ENCODE measurements around the gene UPF1.

UPF1 gene

GRCh38 chr19:18896421-18896841, 64.7 kb downstream of the UPF1 start:
- H3K4me3 ChIP-seq (ENCODE audit: low read length), result no peak overlapping the region
- H2BK5ac ChIP-seq (ENCODE audit: low read length), result no peak overlapping the region
- no peak overlapping the region for H4K5ac ChIP-seq (ENCODE audit: low read length)
- H3K27me3 ChIP-seq (ENCODE audit: insufficient read depth, low read length, poor library complexity), result no peaks in the 10 kb centered on the region
- H3K79me1 ChIP-seq (ENCODE audit: low read length), result no peaks in the 10 kb centered on the region
- H3K56ac ChIP-seq (ENCODE audit: low read length), result no peak overlapping the region
- no peak overlapping the region for H3K9ac ChIP-seq (ENCODE audit: low read length)
- H2AK5ac ChIP-seq (ENCODE audit: low read length), result no peak overlapping the region
- no peak overlapping the region for H3K23ac ChIP-seq (ENCODE audit: low read length)
- no peaks in the 10 kb centered on the region for H3K4me1 ChIP-seq (ENCODE audit: control insufficient read depth, low read depth, low read length)
- no peak overlapping the region for H3K18ac ChIP-seq (ENCODE audit: low read length)
- no CpG with 5 or more reads among the region's 33 CpGs for whole genome bisulfite sequencing (ENCODE audit: extremely low coverage, insufficient coverage, low lambda C conversion rate)
- H3K27ac ChIP-seq (ENCODE audit: low read depth, low read length), result no peak overlapping the region
- no peak overlapping the region for H3K4ac ChIP-seq (ENCODE audit: low read depth, low read length)
- DNase-seq, result no peak
- H3K79me2 ChIP-seq (ENCODE audit: control insufficient read depth, insufficient read depth, low read length), result no peaks in the 10 kb centered on the region
- no peak overlapping the region for H2BK120ac ChIP-seq (ENCODE audit: low read depth, low read length)
- H3K4me2 ChIP-seq (ENCODE audit: low read length), result no peak overlapping the region
- no peak overlapping the region for H4K8ac ChIP-seq (ENCODE audit: low read depth, low read length)
- peaks cover 2% of the 10 kb centered on the region for H3K36me3 ChIP-seq (ENCODE audit: control insufficient read depth, insufficient read depth, low read length)
- H2BK15ac ChIP-seq (replicated peaks; ENCODE audit: low read depth), result no peak overlapping the region

- H3K9ac ChIP-seq (ENCODE audit: low read length), result no peak overlapping the region
- no peak overlapping the region for H2AK5ac ChIP-seq (ENCODE audit: low read length)
- H2BK120ac ChIP-seq (ENCODE audit: low read depth, low read length), result no peak overlapping the region
- no peak overlapping the region for H3K4me3 ChIP-seq (ENCODE audit: low read length)
- no peaks in the 10 kb centered on the region for H3K4me1 ChIP-seq (ENCODE audit: control insufficient read depth, low read depth, low read length)
- no peak overlapping the region for H3K23ac ChIP-seq (ENCODE audit: low read length)
- no peak overlapping the region for H3K4ac ChIP-seq (ENCODE audit: low read depth, low read length)
- H3K18ac ChIP-seq (ENCODE audit: low read length), result no peak overlapping the region
- H3K79me1 ChIP-seq (ENCODE audit: low read length), result no peaks in the 10 kb centered on the region
- H3K36me3 ChIP-seq (ENCODE audit: control insufficient read depth, insufficient read depth, low read length), result peaks cover 2% of the 10 kb centered on the region
- no peak overlapping the region for H2BK15ac ChIP-seq (replicated peaks; ENCODE audit: low read depth)
- no peak overlapping the region for H3K4me2 ChIP-seq (ENCODE audit: low read length)
- DNase-seq, result no peak
- H3K27me3 ChIP-seq (ENCODE audit: insufficient read depth, low read length, poor library complexity), result no peaks in the 10 kb centered on the region
- H2BK5ac ChIP-seq (ENCODE audit: low read length), result no peak overlapping the region
- H3K56ac ChIP-seq (ENCODE audit: low read length), result no peak overlapping the region
- no CpG with 5 or more reads among the region's 25 CpGs for WGBS (ENCODE audit: extremely low coverage, insufficient coverage, low lambda C conversion rate)
- H4K8ac ChIP-seq (ENCODE audit: low read depth, low read length), result no peak overlapping the region
- H4K5ac ChIP-seq (ENCODE audit: low read length), result no peak overlapping the region
- H3K79me2 ChIP-seq (ENCODE audit: control insufficient read depth, insufficient read depth, low read length), result no peaks in the 10 kb centered on the region
- no peak overlapping the region for H3K27ac ChIP-seq (ENCODE audit: low read depth, low read length)
These were observed 65.6 kb downstream of the UPF1 start for GRCh38 chr19:18897094-18898029.

- no peak overlapping the region for H4K8ac ChIP-seq (ENCODE audit: low read depth, low read length)
- H3K4me1 ChIP-seq (ENCODE audit: control insufficient read depth, low read depth, low read length), result no peaks in the 10 kb centered on the region
- no peak for DNase-seq
- H2AK5ac ChIP-seq (ENCODE audit: low read length), result no peak overlapping the region
- H3K23ac ChIP-seq (ENCODE audit: low read length), result no peak overlapping the region
- peaks cover 2% of the 10 kb centered on the region for H3K36me3 ChIP-seq (ENCODE audit: control insufficient read depth, insufficient read depth, low read length)
- H3K27me3 ChIP-seq (ENCODE audit: insufficient read depth, low read length, poor library complexity), result no peaks in the 10 kb centered on the region
- H3K79me2 ChIP-seq (ENCODE audit: control insufficient read depth, insufficient read depth, low read length), result no peaks in the 10 kb centered on the region
- H3K4ac ChIP-seq (ENCODE audit: low read depth, low read length), result no peak overlapping the region
- no peak overlapping the region for H3K4me3 ChIP-seq (ENCODE audit: low read length)
- H3K4me2 ChIP-seq (ENCODE audit: low read length), result no peak overlapping the region
- no peak overlapping the region for H4K5ac ChIP-seq (ENCODE audit: low read length)
- no peak overlapping the region for H2BK5ac ChIP-seq (ENCODE audit: low read length)
- H3K27ac ChIP-seq (ENCODE audit: low read depth, low read length), result no peak overlapping the region
- H2BK15ac ChIP-seq (replicated peaks; ENCODE audit: low read depth), result no peak overlapping the region
- no peak overlapping the region for H2BK120ac ChIP-seq (ENCODE audit: low read depth, low read length)
- WGBS (ENCODE audit: extremely low coverage, insufficient coverage, low lambda C conversion rate), result no CpG with 5 or more reads among the region's 18 CpGs
- H3K79me1 ChIP-seq (ENCODE audit: low read length), result no peaks in the 10 kb centered on the region
- H3K56ac ChIP-seq (ENCODE audit: low read length), result no peak overlapping the region
- H3K9ac ChIP-seq (ENCODE audit: low read length), result no peak overlapping the region
- no peak overlapping the region for H3K18ac ChIP-seq (ENCODE audit: low read length)
These were observed 66.4 kb downstream of the UPF1 start for GRCh38 chr19:18898081-18898606.

- H2BK120ac ChIP-seq (ENCODE audit: low read depth, low read length), result no peak overlapping the region
- no peak overlapping the region for H4K5ac ChIP-seq (ENCODE audit: low read length)
- H3K9ac ChIP-seq (ENCODE audit: low read length), result no peak overlapping the region
- H2BK15ac ChIP-seq (replicated peaks; ENCODE audit: low read depth), result no peak overlapping the region
- no peaks in the 10 kb centered on the region for H3K4me1 ChIP-seq (ENCODE audit: control insufficient read depth, low read depth, low read length)
- no peaks in the 10 kb centered on the region for H3K27me3 ChIP-seq (ENCODE audit: insufficient read depth, low read length, poor library complexity)
- H4K8ac ChIP-seq (ENCODE audit: low read depth, low read length), result no peak overlapping the region
- H3K79me1 ChIP-seq (ENCODE audit: low read length), result no peaks in the 10 kb centered on the region
- peaks cover 2% of the 10 kb centered on the region for H3K36me3 ChIP-seq (ENCODE audit: control insufficient read depth, insufficient read depth, low read length)
- no peak overlapping the region for H3K18ac ChIP-seq (ENCODE audit: low read length)
- H2BK5ac ChIP-seq (ENCODE audit: low read length), result no peak overlapping the region
- no peak overlapping the region for H3K4ac ChIP-seq (ENCODE audit: low read depth, low read length)
- H3K56ac ChIP-seq (ENCODE audit: low read length), result no peak overlapping the region
- no peak overlapping the region for H3K4me3 ChIP-seq (ENCODE audit: low read length)
- no peak overlapping the region for H3K4me2 ChIP-seq (ENCODE audit: low read length)
- no peak for DNase-seq
- H3K79me2 ChIP-seq (ENCODE audit: control insufficient read depth, insufficient read depth, low read length), result no peaks in the 10 kb centered on the region
- H3K23ac ChIP-seq (ENCODE audit: low read length), result no peak overlapping the region
- H3K27ac ChIP-seq (ENCODE audit: low read depth, low read length), result no peak overlapping the region
- H2AK5ac ChIP-seq (ENCODE audit: low read length), result no peak overlapping the region
- no CpG with 5 or more reads among the region's 18 CpGs for WGBS (ENCODE audit: extremely low coverage, insufficient coverage, low lambda C conversion rate)
These were observed 67.0 kb downstream of the UPF1 start for GRCh38 chr19:18898607-18899408.

- H3K4ac ChIP-seq (ENCODE audit: low read depth, low read length), result no peak overlapping the region
- H3K4me1 ChIP-seq (ENCODE audit: control insufficient read depth, low read depth, low read length), result no peaks in the 10 kb centered on the region
- H3K9ac ChIP-seq (ENCODE audit: low read length), result no peak overlapping the region
- no peak overlapping the region for H2BK120ac ChIP-seq (ENCODE audit: low read depth, low read length)
- H3K79me2 ChIP-seq (ENCODE audit: control insufficient read depth, insufficient read depth, low read length), result no peaks in the 10 kb centered on the region
- no peak overlapping the region for H3K4me3 ChIP-seq (ENCODE audit: low read length)
- no peak for DNase-seq
- no peak overlapping the region for H4K5ac ChIP-seq (ENCODE audit: low read length)
- no peak overlapping the region for H3K27ac ChIP-seq (ENCODE audit: low read depth, low read length)
- H2BK5ac ChIP-seq (ENCODE audit: low read length), result no peak overlapping the region
- no peak overlapping the region for H2BK15ac ChIP-seq (replicated peaks; ENCODE audit: low read depth)
- H4K8ac ChIP-seq (ENCODE audit: low read depth, low read length), result no peak overlapping the region
- peaks cover 2% of the 10 kb centered on the region for H3K36me3 ChIP-seq (ENCODE audit: control insufficient read depth, insufficient read depth, low read length)
- no peak overlapping the region for H2AK5ac ChIP-seq (ENCODE audit: low read length)
- WGBS (ENCODE audit: extremely low coverage, insufficient coverage, low lambda C conversion rate), result no CpG with 5 or more reads among the region's 20 CpGs
- H3K18ac ChIP-seq (ENCODE audit: low read length), result no peak overlapping the region
- no peaks in the 10 kb centered on the region for H3K27me3 ChIP-seq (ENCODE audit: insufficient read depth, low read length, poor library complexity)
- H3K56ac ChIP-seq (ENCODE audit: low read length), result no peak overlapping the region
- no peak overlapping the region for H3K4me2 ChIP-seq (ENCODE audit: low read length)
- no peaks in the 10 kb centered on the region for H3K79me1 ChIP-seq (ENCODE audit: low read length)
- no peak overlapping the region for H3K23ac ChIP-seq (ENCODE audit: low read length)
These were observed 68.1 kb downstream of the UPF1 start for GRCh38 chr19:18899624-18900560.
